Brain microvascular endothelial cell (primary cell): ENCODE measurements around the gene TSSK1B.
A peak's percentile ranks its signal among the peaks of the same experiment; 100 is the strongest.
"Not testable (repeated sequence)": the region's sequence is repeated elsewhere in the genome, so short reads cannot be mapped to it uniquely, and the experiment has no call there.

ENCODE experiments used
- DNase-seq: peaks from one replicate; pipeline ENCODE4 v3.0.0-alpha.2; 2020
- H3K27ac ChIP-seq: fragments of 250-450 bp; sonication (Bioruptor Pico); 2 replicates; pipeline ENCODE4 v1.5.1; 2020; ENCODE audit warnings: mild to moderate bottlenecking, moderate library complexity
- H3K27me3 ChIP-seq: fragments of 250-450 bp; sonication (Bioruptor Pico); replicated peaks from 2 replicates; pipeline ENCODE4 v1.5.1; 2020; ENCODE audit warnings: mild to moderate bottlenecking
- H3K36me3 ChIP-seq: fragments of 250-450 bp; sonication (Bioruptor Pico); replicated peaks from 2 replicates; pipeline ENCODE4 v1.5.1; 2020; ENCODE audit warnings: mild to moderate bottlenecking
- H3K4me3 ChIP-seq: 2 replicates; pipeline ENCODE4 v1.5.1; 2011; ENCODE audit warnings: low read depth, mild to moderate bottlenecking, control low read depth, low read length, moderate library complexity
- in situ Hi-C: cut with HindIII; loops from 2 replicates; pipeline ENCODE4 v1.10.0; 2017; ENCODE audit warnings: low sequenced_read_pairs, low pct_ligation_motif_present
- TF ChIP-seq, protein P1 (sequence below): IDR thresholded peaks from 2 replicates; pipeline ENCODE4 v1.5.1; 2011; ENCODE audit warnings: low read depth, mild to moderate bottlenecking, moderate library complexity, low read length, control low read depth, inconsistent platforms; ENCODE audit errors: missing control alignments

TSSK1B gene

DNA sequence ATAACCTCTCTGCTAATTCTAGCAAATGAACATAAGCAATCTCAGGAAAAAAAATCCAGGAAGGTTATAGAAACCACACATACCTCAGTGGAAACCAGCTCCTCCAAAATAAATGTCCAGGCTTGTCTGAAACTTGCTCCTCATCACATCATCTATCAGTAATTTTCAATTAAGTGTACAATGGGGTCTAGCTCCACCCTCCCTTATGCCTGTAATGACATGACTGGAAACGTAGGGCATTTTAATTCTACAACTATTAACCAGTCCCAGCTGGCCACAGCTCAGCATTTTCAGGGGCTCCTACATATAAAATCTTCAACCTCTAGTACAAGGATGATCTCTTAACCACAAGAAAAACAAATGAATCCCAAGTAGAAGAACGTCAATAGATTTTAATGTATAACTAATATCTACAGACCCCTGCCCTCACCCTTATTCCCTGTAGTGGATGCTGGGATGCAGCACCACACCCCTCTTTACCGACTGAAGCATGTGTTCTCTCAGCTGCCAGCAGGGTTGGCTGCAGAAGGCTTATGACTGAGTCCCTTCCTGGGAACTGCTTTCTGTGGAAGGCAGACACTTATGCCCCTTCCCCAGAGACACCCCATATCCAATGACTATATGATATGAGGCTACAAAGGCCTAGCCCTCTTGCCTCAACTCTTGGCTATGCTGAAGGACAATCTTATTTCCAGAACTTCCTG is 6.8 kb downstream of the TSSK1B start:
- TF ChIP-seq, protein P1, sequence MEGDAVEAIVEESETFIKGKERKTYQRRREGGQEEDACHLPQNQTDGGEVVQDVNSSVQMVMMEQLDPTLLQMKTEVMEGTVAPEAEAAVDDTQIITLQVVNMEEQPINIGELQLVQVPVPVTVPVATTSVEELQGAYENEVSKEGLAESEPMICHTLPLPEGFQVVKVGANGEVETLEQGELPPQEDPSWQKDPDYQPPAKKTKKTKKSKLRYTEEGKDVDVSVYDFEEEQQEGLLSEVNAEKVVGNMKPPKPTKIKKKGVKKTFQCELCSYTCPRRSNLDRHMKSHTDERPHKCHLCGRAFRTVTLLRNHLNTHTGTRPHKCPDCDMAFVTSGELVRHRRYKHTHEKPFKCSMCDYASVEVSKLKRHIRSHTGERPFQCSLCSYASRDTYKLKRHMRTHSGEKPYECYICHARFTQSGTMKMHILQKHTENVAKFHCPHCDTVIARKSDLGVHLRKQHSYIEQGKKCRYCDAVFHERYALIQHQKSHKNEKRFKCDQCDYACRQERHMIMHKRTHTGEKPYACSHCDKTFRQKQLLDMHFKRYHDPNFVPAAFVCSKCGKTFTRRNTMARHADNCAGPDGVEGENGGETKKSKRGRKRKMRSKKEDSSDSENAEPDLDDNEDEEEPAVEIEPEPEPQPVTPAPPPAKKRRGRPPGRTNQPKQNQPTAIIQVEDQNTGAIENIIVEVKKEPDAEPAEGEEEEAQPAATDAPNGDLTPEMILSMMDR: peak; percentile 19
- Histone ChIP-seq H3K27ac (no peak overlapping the region), H3K27me3 (no peaks in the 10 kb centered on the region), H3K36me3 (no peaks in the 10 kb centered on the region), H3K4me3 (no peak overlapping the region)
- no peak for DNase-seq
- in situ Hi-C loops: no loop called here

DNA sequence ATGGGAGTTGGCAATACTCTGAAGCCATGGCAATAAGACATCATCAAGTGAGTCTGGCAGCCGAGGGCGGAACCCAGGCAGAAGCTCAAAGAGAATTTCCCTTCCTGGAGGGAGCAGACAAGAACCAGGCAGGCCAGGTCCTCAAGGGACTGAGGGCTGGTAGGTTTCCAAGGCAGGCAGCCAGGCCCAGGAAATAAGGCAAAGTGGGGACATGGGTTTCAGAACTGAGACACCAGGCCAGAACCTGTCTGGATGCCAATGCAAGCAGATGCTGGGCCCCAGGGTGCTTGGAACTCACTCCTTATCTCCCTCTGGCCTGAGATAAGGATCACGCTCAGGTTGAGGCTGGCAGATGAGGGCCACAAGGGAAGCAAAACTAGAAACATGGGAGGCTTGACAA is 8.9 kb downstream of the TSSK1B start:
- Histone ChIP-seq H3K4me3 (no peak overlapping the region), H3K36me3 (no peaks in the 10 kb centered on the region), H3K27ac (no peak overlapping the region), H3K27me3 (no peaks in the 10 kb centered on the region)
- DNase-seq: no peak
- in situ Hi-C loops: no loop called here
- TF ChIP-seq, protein P1: no peak

DNA sequence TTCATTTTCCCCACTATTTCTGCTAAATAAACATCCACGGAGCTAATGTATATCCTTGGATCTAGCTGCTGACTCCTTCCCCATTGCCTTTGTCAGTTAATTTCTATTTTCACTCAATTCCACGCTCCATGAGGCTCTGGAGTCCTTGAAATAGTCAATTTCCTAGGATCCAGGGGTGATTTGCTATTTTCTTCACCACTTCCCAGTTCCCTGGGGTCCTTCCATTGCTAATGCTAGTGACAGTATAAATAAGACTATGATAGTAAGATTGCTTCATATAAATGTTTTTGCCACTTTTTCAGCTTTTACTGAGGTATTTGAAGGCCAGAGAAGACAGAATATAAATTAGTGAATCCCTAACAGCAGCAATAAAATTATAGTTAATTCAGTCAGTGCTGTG is 13.1 kb downstream of the TSSK1B start:
- no peak for DNase-seq
- Histone ChIP-seq H3K27ac (no peak overlapping the region), H3K4me3 (no peak overlapping the region), H3K36me3 (no peaks in the 10 kb centered on the region), H3K27me3 (no peaks in the 10 kb centered on the region)
- TF ChIP-seq, protein P1: no peak
- in situ Hi-C loops: no loop called here

DNA sequence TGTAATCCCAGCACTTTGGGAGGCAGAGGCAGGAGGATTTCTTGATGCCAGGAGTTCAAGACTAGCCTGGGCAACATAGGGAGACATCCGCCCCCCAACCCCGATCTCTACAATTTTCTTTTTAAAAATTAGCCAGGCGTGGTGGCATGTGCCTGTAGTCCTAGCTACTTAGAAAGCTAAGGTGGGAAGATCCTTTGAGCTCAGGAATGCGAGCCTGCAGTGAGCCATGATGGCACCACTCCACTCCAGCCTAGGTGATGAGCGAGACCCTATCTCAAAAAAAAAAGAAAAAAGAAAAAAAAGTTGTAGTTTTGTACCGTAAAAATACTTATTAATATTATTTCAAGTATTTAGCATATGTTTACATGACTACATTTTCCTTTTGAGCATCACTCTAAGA is 29.3 kb downstream of the TSSK1B start:
- Histone ChIP-seq H3K27me3 (no peaks in the 10 kb centered on the region), H3K36me3 (no peaks in the 10 kb centered on the region), H3K4me3 (no peak overlapping the region), H3K27ac (no peak overlapping the region)
- TF ChIP-seq, protein P1: no peak
- in situ Hi-C loops: no loop called here
- DNase-seq: no peak

DNA sequence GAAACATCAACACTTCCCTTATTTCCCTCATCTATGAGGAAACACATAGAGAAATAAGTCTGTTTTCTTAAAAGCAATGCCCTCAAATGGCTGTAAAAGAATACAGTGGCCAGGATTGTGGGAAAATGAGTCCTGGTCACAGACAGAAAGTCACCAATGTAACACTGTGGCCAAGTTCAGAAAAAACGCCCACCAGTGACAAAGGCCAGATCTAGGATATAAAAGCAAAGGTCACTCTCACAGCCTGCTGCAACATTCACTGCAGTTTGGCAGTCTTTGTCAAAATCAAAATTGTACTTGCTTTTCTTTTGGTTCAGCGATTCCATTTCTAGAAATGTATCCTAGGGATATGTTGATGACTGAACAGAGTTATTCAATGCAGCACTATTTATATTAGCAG is 30.5 kb downstream of the TSSK1B start:
- in situ Hi-C loops: no loop called here

DNA sequence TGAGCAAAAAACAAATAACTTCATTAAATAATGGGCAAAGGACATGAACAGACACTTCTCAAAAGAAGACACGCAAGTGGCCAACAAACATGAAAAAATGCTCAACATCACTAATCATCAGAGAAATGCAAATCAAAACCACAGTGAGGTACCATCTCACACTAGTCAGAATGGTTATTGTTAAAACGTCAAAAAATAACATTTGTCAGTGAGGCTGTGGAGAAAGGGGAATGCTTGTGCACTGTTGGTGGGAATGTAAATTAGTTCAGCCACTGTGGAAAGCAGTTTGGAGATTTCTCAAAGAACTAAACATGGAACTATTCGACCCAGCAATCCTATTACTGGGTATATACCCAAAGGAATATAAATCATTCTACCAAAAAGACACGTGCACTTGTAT is 36.8 kb downstream of the TSSK1B start:
- DNase-seq, H3K36me3 ChIP-seq, H3K4me3 ChIP-seq, in situ Hi-C loops, H3K27me3 ChIP-seq, H3K27ac ChIP-seq: not testable (repeated sequence)

More for the DNA sequence above, 30.5 kb downstream of the TSSK1B start:
- TF ChIP-seq, protein P1: no peak
- no peak for DNase-seq
- Histone ChIP-seq H3K27me3 (no peaks in the 10 kb centered on the region), H3K27ac (no peak overlapping the region), H3K36me3 (no peaks in the 10 kb centered on the region), H3K4me3 (no peak overlapping the region)
